Measurements from ENCODE around the gene CIRBP.

Gene CIRBP

DNA sequence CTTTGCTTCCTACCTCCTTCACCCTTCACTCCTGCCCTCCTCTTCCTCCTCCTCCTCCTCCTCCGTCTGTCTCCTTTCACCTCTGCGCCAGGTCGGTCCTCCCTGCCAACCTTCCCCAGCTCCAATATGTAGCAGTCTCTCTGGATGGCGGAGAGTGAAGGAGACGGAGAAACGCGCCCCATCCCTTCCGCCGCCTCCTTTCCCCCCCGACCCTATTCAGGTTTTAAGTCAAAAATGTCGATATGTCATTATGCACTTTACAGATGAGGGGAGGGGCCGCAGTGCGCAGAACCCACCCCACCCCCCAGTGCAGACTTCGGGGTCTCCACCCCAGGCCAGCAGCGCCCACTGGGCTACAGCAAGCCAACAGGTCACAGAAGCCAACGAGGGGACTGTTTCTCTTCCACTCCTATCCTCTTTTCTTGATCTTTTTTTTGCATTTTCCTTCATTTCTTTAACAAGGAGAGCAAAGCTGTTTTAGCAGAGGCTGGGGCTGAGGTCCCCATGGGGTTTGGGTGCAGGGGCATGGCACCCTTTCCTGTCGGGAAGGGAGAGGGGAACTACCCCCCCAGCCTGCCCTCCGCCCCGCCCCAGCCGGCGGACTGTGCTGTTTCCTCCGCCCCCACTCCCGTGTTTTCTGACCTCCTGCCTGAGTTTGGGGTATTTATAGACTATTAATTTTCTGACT lies 11.5 kb upstream of the CIRBP start:
- no peak for DNase-seq

GRCh38 chr19:1258163-1258492 lies 11.0 kb upstream of the CIRBP start:
- DNase-seq: no peak

DNA sequence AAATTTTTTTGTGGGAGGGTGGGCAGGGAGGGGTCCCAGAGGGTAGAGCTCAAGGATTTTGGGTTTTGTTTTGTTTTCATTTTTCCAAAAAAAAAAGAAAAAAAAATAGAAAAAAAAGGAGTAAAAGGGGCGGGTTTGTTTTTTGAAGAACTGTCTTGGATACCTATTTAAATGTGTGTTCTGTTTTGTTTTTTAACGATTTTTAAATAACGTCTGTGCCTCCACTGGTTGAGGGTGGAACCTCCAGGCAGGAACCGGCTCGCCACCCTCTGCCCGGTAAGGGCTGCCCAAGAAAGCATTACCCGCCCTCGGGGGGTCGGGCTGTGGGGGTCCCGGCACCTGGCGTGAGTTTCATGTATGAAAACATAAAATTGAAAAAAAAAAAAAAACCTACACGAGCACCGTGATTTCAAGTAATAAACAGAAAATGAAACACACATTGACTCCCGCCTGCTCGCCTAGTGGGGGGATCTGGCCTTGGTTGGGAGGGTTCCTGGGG lies 10.4 kb upstream of the CIRBP start:
- no peak for DNase-seq

DNA sequence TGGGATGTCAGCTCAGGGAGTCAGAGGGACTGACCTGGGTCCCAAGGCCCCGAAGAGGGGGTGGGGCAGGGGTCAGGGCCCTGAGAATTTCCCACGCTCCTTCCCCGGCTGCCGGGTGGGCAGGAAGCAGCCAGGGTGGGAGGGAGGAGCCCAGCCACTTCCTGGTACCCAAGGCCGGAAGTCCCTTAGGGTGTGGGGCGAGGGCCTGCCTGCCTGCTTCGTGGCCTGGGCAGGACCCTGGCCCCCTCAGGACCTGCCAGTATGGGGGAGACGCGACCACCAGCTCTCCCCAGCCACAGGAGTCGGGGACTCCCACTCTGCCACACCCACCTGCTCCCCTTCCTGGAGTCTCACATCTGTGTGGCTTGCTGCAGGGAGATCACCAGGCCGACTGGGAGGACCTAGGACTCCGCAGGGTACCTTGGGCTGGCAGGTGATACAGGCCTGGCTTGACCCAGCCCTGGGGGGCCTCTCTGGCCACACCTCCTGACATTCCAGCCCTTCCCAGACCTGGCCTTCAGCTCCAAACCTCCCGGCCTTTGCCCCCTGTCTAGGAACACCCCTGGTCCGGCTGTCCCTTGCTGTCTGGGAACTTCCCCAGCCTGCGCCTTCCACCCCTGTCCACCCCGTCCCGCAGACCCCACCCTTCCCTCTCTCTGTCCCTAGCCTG lies 9.8 kb upstream of the CIRBP start:
- DNase-seq: no peak

DNA sequence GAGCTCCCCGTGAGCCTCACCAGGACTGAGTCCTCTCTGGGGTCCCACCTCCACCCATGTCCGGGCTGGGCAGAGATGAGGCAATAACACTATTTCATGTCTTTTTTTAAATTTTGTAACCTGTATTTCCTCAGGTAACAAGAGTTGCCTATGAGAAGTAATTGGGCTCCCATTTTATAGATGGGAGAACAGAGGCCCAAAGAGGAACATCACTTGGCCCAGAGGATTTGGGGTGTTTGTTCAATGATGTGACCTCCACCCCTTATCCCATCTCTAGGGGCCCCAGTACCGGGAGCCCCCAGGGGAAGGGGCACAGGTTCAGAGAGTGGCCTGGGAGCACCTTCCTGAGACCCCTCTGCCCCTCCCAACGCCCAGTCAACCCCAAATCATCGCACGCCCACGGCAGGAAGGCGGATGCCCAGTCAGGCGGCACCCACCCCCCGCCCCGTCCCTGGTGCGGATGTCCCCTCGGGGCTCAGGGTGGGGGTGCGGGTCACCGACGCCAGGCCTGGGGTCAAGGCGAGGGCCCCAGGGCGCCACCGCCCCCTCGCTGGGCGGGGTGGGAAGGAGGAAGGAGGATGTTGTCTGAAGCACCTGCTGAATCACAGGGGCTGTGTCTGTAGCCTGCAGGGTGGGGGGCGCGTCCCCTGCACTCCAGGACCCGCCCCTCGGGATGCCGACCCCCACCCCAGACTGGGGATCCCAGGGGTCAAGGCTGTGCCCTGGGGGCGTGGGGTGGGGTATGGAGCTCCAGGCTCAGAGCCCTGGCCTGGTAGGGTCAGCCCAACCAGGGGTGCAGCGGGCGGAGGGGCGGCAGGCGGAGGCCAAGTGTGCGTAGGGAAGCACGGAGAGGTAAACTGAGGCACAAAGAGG lies 9.0 kb upstream of the CIRBP start:
- no peak for DNase-seq

- no peak for DNase-seq
These were observed 8.2 kb upstream of the CIRBP start for GRCh38 chr19:1260749-1261537.

- DNase-seq: no peak
These were observed 7.7 kb upstream of the CIRBP start for GRCh38 chr19:1261538-1261797.

DNA sequence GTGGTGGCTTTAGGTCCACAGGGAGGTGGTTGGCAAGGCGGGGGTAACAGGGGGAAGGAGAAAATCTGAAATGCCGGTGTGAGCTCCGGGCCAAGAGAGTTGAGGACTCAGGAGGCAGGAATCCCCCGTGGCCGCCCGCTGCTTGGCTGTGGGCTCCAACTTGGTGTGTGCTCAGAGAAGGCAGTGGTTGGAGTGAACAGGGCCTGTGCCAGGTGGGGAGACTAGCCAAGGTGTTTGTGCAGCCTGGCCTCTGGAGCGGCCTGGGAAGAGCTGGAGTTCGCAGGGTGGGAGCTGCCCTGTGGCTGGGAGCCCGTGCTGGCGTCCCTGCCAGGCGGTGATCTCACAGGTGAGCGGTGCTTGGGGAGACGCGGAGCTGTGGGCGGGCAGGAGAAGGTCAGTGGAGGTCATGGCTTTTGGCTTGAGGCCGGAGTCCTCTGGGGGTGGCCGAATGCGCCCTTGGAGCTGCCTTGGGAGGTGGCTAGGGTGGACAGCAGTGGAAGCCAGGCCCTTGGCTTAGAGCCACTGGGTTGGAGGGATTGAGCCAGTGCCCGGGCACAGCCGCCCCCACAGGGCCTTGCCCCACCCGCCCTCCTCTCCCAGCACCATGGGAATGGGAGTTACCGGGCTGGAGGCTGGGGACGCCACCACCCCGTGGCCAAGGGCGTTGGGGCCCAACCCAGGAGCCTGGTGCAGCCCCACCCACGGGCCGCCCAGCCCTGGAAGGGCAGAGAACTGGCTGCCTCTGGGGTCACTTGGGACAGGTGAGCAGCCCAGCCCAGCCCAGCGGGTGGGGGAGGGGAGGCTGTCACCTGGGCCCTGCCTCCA lies 7.1 kb upstream of the CIRBP start:
- no peak for DNase-seq

- no peak for DNase-seq
These were observed 6.5 kb upstream of the CIRBP start for GRCh38 chr19:1262623-1263123.

DNA sequence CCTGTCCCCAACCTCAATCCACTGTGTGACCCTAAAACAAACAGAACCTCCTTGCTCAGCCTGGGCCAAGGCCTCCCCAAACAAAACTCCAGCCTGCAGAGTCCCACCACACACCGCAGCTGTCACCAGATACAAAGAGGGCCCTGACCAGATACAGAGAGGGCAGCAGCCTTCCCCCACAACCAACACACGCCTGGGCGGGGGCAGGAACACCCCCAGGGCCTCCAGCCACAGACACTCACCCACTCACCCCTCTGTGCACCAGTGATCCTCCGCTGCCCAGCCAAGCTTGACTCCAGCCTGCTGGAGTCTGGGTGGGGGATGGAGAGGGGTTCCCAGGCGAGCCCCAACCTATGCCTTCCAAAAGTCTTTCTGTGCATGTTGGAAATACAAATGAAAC lies 5.9 kb upstream of the CIRBP start:
- no peak for DNase-seq

DNA sequence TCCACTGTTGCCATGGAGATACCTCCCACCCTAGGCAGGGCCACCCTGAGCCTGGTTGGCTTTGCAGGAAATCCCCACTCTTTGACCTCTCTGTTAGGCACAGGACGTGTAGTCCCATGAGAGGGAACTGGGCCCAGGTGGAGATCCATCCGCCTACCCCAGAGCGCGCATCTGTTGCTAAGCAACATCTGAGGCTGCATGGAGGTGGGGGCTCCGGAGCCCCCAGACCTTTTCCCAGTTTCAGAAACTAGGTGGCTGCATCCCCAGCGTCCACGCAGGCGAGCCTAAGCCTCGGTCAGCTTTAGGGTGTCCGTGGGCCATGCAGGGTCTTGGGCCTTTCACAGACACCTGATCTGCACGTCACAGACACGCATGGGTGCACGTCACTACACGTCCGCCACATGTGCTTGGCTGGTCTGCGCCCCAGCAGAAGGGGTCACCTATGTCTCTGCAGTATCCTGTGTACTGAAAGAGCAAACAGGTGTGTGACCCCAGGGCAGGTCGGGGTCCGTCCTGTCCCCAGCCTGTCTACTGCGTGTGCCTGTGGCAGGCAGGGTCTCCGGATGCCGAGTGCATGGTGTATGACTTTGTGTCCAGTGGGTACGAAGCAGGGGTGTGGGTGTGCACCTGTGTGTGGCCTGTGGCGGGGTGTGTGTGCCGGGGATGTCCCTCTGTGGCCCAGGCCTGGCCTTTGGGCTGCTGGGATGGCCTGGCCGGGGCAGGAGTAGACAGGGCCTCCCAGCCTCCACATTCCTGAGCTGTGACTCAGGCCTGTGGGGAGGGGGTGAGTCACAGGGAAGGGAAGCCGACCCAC lies 4.1 kb upstream of the CIRBP start:
- DNase-seq: no peak

- no peak for DNase-seq
These were observed 3.5 kb upstream of the CIRBP start for GRCh38 chr19:1265615-1266128.

DNA sequence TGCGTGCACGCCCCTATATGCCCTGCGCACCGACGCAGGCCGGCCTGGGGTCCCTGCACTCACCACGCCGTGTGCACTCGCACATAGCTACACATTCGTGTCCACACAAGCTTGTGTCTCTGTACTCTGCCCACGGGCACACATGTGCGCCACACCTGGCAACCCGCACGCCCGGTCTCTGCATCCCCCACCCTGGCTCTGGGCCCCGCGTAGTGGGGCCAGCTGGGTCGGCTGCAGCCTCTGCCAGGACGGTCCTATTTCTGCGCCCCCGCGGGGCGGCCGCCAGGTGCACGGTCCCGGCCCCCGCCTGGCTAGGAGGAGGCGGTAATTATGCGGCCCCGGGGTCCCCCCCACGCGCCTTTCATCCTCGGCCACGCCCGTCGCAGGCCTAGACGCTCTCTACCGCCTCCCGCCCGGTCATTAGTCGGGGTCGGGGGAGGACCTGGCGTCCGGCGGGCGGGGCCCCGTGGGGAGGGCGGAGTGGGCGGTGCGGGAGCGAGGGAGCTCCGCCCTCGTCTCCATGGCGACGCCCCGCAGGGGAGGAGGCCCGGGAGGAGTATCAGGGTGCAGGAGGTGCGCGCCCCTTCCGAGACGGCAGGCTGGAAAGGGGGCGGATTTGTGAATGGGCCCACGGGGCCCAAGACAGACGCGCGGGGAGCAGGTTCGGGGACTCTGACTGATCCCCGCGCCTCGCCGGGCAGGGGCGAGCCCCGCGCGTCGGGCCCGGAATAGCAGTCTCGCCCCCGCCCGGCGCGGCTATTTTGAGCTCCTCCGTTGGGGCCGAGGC lies 2.8 kb upstream of the CIRBP start:
- DNase-seq: no peak

GRCh38 chr19:1266916-1267476 lies 2.1 kb upstream of the CIRBP start:
- DNase-seq: no peak

DNA sequence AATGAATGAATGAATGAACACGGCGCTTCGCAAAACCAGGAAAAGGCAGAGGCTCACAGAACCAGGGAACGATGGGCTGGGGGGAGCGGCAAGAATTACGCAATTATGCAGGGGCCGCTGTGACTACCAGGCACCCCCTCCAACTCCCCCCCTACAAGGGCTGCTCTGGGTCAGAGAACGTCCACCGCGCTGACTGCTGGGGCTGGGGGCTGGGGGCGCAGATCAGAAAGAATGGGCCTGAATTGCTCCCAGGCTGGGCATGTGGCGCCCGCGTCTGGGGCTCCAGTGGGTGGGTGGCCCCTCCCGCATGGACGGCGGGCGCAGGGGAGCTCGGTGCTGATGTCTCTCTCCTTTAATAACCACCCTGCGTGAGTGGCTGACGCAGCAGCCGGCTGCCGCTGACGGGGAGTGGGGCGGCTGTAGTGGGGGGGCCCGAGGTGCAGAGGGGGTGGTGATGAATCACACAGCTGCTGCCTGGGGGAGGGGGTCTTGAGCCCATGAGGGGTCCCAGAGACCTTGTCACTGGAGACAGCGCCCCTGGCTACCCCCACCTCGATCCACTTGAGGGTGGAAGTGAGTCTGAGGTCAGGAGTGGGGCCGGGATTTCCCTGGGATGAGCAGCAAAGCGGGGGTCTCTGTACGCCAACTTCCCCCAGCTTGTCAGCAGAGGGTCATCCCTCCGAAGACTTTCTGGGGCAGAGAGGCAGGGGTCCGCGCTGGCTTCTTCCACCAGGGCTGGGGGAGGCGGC lies 1.5 kb upstream of the CIRBP start:
- no peak for DNase-seq

- no peak for DNase-seq
These were observed 687 bp upstream of the CIRBP start for GRCh38 chr19:1268226-1269064.

DNA sequence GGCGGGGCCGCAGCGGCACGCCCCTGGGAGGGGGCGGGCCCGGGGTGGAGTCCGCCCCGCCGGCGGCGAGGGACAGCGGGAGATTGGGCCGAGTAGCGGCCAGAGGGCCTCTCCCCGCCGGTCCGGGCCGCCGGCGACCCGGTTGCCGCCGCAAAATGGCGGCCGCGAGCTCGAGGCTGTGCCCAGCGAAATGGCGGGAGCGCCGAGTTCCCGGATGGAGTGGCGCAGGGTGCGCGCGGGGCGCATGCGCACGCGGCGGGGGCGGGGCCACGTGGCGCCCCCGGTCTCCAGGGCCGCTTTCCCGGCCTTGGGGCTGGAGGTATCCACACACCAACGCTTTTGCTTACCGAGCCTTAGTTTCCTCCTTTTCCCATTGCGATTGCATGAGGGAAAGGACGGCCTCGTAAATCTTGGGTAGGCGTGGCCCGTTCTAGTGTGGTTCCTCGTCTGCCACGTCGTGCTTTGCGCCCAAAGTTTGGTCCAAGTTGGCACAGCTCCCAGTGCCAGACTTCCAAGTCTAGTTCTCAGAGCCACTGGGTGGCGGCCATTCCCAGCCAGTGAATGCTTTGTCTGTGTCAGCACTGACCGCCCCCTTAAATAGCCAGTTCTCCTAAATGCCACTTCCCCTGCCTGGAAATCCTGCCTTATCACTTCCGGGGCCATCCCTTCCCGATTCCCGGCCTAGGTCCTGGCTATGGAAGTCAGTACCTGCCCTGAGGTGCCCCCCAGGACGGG lies 513 bp downstream of the CIRBP start:
- no peak for DNase-seq
